HepG2 (cell line): ENCODE results near the gene ASXL1. TPM values are rescaled to one million over a fixed set of nuclear protein-coding genes. Genes with fewer than 3 reads are reported as not detected.

ENCODE experiments used
- AHR ChIP-seq: IDR thresholded peaks from 2 replicates; pipeline ENCODE4 v1.6.1; 2018; ENCODE audit warnings: missing genetic modification reagents, missing compliant biosample characterization
- ATRX ChIP-seq: sonication (generic); formaldehyde crosslinking; IDR thresholded peaks from 2 replicates; pipeline ENCODE4 v1.4.0; 2020; ENCODE audit warnings: missing genetic modification reagents, borderline replicate concordance
- EP300 ChIP-seq, 3 experiments: sonication (generic) in 1 of 3; formaldehyde crosslinking in 1 of 3; IDR thresholded peaks; 2 replicates each; pipeline versions ENCODE4 v1.5.1 to v1.6.1; 2011 to 2020; ENCODE audit warnings: low read depth in 2 of 3, low read length in 2 of 3, borderline replicate concordance in 1 of 3, improper control_type of control experiment in 1 of 3, mild to moderate bottlenecking in 1 of 3, missing genetic modification reagents in 1 of 3, moderate library complexity in 1 of 3
- FOXP1 ChIP-seq, 2 experiments: fragments of 450-650 bp in 1 of 2; IDR thresholded peaks; 2 replicates each; pipeline ENCODE4 v1.6.1; 2017 to 2018; ENCODE audit warnings: antibody characterized with exemption in 1 of 2
- HOXA5 ChIP-seq: sonication (generic); formaldehyde crosslinking; IDR thresholded peaks from 2 replicates; pipeline ENCODE4 v1.4.0; 2020; ENCODE audit warnings: missing genetic modification reagents
- HOXA9 ChIP-seq: sonication (generic); formaldehyde crosslinking; IDR thresholded peaks from 2 replicates; pipeline ENCODE4 v1.8.1; 2022; ENCODE audit warnings: missing genetic modification reagents, mild to moderate bottlenecking, moderate library complexity, borderline replicate concordance
- KDM5B ChIP-seq: sonication (generic); formaldehyde crosslinking; IDR thresholded peaks from 2 replicates; pipeline ENCODE4 v1.4.0; 2020; ENCODE audit warnings: missing genetic modification reagents, mild to moderate bottlenecking, borderline replicate concordance
- PHF5A ChIP-seq: IDR thresholded peaks from one replicate; pipeline ENCODE4 v1.6.1; 2018; ENCODE audit warnings: low read depth, missing genetic modification reagents; ENCODE audit not compliant: unreplicated experiment
- RORA ChIP-seq: sonication (generic); formaldehyde crosslinking; IDR thresholded peaks from 2 replicates; pipeline ENCODE4 v1.5.0; 2020; ENCODE audit warnings: mild to moderate bottlenecking, missing genetic modification reagents, moderate library complexity
- RXRB ChIP-seq: IDR thresholded peaks from 2 replicates; pipeline ENCODE4 v1.6.1; 2016; ENCODE audit warnings: borderline replicate concordance, missing genetic modification reagents, missing compliant biosample characterization
- SCMH1 ChIP-seq: sonication (generic); formaldehyde crosslinking; IDR thresholded peaks from 2 replicates; pipeline ENCODE4 v1.9.0; 2021; ENCODE audit warnings: missing genetic modification reagents, mild to moderate bottlenecking, borderline replicate concordance
- SOX6 ChIP-seq, 2 experiments: fragments of 450-650 bp in 1 of 2; sonication (generic) in 1 of 2; formaldehyde crosslinking in 1 of 2; IDR thresholded peaks; 2 replicates each; pipeline versions ENCODE4 v1.4.0 to v1.6.1; 2017 to 2020; ENCODE audit warnings: antibody characterized with exemption in 1 of 2, mild to moderate bottlenecking in 1 of 2, missing genetic modification reagents in 1 of 2
- ZNF335 ChIP-seq: sonication (generic); formaldehyde crosslinking; IDR thresholded peaks from 2 replicates; pipeline ENCODE4 v1.4.0; 2020; ENCODE audit warnings: missing genetic modification reagents
- ZNF577 ChIP-seq: sonication (generic); formaldehyde crosslinking; IDR thresholded peaks from 2 replicates; pipeline ENCODE4 v1.4.0; 2020; ENCODE audit warnings: mild to moderate bottlenecking, low read depth, missing genetic modification reagents, borderline replicate concordance
- polyA plus RNA-seq, 8 experiments: library from polyadenylated mRNA; depleted of rRNA in 3 of 8; stranded (reverse) in 7 of 8; unstranded in 1 of 8; fragments of >200 nt; fragmentation: Illumina TruSeq in 4 of 8; extraction: Trizol in 4 of 8; gene quantifications; 2 replicates each; pipeline versions ENCODE4 v1.2.1 to v1.2.3, GENCODE V29; 2011 to 2016; ENCODE audit warnings: low read depth in 4 of 8, missing spikeins in 1 of 8, mixed read lengths in 1 of 8; ENCODE audit not compliant: insufficient read depth in 1 of 8
- total RNA-seq, 5 experiments: library from RNA; depleted of rRNA; stranded (reverse); fragments of >200 nt; fragmentation: Illumina TruSeq; extraction: Trizol; gene quantifications; 2 replicates each; pipeline ENCODE4 v1.2.3, GENCODE V29; 2016; ENCODE audit warnings: low read depth in 1 of 5
- TF ChIP-seq, protein P1 (sequence below), 2 experiments: IDR thresholded peaks; 2 replicates each; pipeline ENCODE4 v1.6.1; 2011 to 2012; ENCODE audit warnings: low read length in 2 of 2, borderline replicate concordance in 1 of 2, low read depth in 1 of 2, mild to moderate bottlenecking in 1 of 2, moderate library complexity in 1 of 2
- TF ChIP-seq, protein P2 (sequence below): sonication (generic); formaldehyde crosslinking; IDR thresholded peaks from 2 replicates; pipeline ENCODE4 v1.4.0; 2020; ENCODE audit warnings: missing genetic modification reagents, borderline replicate concordance

The ASXL1 gene
- total and polyA plus RNA-seq, 2 of the 13 experiments (the other 11 are each of a cell fraction or from before 2014, with no cell fraction given): 62.1 to 74.8 TPM

DNA sequence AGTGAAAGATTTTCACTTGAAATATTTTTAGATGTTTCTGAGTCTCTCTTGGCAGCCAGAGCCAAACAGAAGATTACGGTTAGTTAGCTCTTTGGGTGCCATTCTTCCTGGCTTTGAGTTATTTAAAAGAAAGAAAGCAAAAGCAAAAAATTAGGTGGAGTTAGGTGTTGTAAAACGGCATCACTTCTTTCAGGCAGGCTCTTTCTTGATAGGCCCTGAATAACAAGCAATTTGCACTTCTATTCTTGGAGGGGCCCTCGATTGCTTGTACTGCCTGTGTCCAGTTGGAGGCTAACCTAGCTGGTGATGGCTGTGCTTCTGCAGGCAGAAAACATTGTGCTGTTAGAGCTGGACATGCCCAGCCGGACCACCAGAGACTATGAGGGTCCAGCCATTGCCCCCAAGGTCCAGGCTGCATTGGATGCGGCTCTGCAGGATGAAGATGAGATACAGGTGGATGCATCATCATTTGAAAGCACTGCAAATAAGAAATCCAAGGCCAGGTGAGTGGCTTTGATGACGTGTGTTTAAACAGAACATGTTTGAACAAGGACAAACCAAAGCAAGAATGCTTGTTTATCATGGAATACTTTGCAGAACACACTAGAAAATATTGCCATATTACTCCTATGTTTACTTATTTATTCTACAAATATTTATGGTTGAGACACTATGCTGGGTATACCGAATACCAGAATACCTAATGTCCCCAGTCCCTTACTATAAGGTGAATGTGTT, 28.1 kb upstream of the ASXL1 start (continued):
- TF ChIP-seq FOXP1 (IDR thresholded peaks at IDR 0.05) (peak; percentile 97), FOXP1 (CRISPR knock-in tag; IDR thresholded peaks at IDR 0.05) (peak; percentile 100), AHR (peak; percentile 77; the same call in 1 of the 2 replicates), SOX6 (IDR thresholded peaks at IDR 0.05) (no peak), SOX6 (CRISPR knock-in tag; IDR thresholded peaks at IDR 0.05) (peak; percentile 93), HOXA5 (0 out of 2 replicates have a peak, but pooled peaks have one; percentile 15), EP300 (IDR thresholded peaks at IDR 0.05; ENCODE audit: low read depth in 2 of 2, low read length in 2 of 2) (peak; percentile 62 to 92; a peak in 3 of 4 replicates), EP300 (CRISPR knock-in tag; IDR thresholded peaks at IDR 0.05; ENCODE audit: borderline replicate concordance) (peak; percentile 86; the same call in 1 of the 2 replicates), SCMH1 (no peak), KDM5B (CRISPR knock-in tag) (no peak), HOXA9 (no peak), ZNF335 (peak; percentile 34; the same call in 1 of the 2 replicates), RORA (CRISPR knock-in tag) (no peak), PHF5A (CRISPR knock-in tag) (peak; percentile 90), ATRX (CRISPR knock-in tag) (no peak), RXRB (CRISPR knock-in tag) (peak; percentile 94), ZNF577 (CRISPR knock-in tag) (no peak)
- TF ChIP-seq, protein P1, sequence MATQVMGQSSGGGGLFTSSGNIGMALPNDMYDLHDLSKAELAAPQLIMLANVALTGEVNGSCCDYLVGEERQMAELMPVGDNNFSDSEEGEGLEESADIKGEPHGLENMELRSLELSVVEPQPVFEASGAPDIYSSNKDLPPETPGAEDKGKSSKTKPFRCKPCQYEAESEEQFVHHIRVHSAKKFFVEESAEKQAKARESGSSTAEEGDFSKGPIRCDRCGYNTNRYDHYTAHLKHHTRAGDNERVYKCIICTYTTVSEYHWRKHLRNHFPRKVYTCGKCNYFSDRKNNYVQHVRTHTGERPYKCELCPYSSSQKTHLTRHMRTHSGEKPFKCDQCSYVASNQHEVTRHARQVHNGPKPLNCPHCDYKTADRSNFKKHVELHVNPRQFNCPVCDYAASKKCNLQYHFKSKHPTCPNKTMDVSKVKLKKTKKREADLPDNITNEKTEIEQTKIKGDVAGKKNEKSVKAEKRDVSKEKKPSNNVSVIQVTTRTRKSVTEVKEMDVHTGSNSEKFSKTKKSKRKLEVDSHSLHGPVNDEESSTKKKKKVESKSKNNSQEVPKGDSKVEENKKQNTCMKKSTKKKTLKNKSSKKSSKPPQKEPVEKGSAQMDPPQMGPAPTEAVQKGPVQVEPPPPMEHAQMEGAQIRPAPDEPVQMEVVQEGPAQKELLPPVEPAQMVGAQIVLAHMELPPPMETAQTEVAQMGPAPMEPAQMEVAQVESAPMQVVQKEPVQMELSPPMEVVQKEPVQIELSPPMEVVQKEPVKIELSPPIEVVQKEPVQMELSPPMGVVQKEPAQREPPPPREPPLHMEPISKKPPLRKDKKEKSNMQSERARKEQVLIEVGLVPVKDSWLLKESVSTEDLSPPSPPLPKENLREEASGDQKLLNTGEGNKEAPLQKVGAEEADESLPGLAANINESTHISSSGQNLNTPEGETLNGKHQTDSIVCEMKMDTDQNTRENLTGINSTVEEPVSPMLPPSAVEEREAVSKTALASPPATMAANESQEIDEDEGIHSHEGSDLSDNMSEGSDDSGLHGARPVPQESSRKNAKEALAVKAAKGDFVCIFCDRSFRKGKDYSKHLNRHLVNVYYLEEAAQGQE (IDR thresholded peaks at IDR 0.05; ENCODE audit: borderline replicate concordance in 1 of 2, low read depth in 1 of 2, low read length in 2 of 2): peak in 1 of 2 experiments; percentile 49; a peak in 1 of 4 replicates
- TF ChIP-seq, protein P2, sequence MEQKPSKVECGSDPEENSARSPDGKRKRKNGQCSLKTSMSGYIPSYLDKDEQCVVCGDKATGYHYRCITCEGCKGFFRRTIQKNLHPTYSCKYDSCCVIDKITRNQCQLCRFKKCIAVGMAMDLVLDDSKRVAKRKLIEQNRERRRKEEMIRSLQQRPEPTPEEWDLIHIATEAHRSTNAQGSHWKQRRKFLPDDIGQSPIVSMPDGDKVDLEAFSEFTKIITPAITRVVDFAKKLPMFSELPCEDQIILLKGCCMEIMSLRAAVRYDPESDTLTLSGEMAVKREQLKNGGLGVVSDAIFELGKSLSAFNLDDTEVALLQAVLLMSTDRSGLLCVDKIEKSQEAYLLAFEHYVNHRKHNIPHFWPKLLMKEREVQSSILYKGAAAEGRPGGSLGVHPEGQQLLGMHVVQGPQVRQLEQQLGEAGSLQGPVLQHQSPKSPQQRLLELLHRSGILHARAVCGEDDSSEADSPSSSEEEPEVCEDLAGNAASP: peak; percentile 46; the same call in 1 of the 2 replicates
